ENCODE results near the gene CHGA. TPM values are rescaled to one million over a fixed set of nuclear protein-coding genes. Genes with fewer than 3 reads are reported as not detected.

CHGA gene
- total and polyA plus RNA-seq, 4 donors = 0.47 to 4.4 (median 0.82) TPM

GRCh38 chr14:92961567-92961855, 38.6 kb downstream of the CHGA start:
- Histone ChIP-seq H3K4me3 (no peak overlapping the region), H3K9me3 (ENCODE audit: control insufficient read depth in 4 of 4, insufficient read depth in 3 of 4, low read length in 3 of 4) (no peaks in the 10 kb centered on the region), H3K27me3 (ENCODE audit: control insufficient read depth in 3 of 3, insufficient read depth in 3 of 3, low read length in 2 of 3) (no peaks in the 10 kb centered on the region), H3K27ac (ENCODE audit: low read depth in 1 of 2, low read length in 1 of 2) (no peak overlapping the region), H3K36me3 (ENCODE audit: control insufficient read depth in 4 of 4, insufficient read depth in 4 of 4, low read length in 4 of 4) (peaks cover 0 to 52% (median 6%) of the 10 kb centered on the region in 4 donors), H3K9ac (ENCODE audit: insufficient read depth in 1 of 2, low read length in 2 of 2) (no peak overlapping the region), H3K4me1 (ENCODE audit: control insufficient read depth in 5 of 5, insufficient read depth in 5 of 5, low read length in 5 of 5) (peaks cover 0 to 16% (median 8%) of the 10 kb centered on the region in 5 donors)
- ATAC-seq (ENCODE audit: insufficient read depth, low FRiP score) = no peak
- 96 to 98% methylated on average over 7 of the region's 7 CpGs for WGBS, 2 donors
- no peak for TF ChIP-seq CTCF (IDR thresholded peaks at IDR 0.05; ENCODE audit: control extremely low read depth, extremely low read depth)
- no peak for DNase-seq

- Histone ChIP-seq H3K4me1 (ENCODE audit: control insufficient read depth in 5 of 5, insufficient read depth in 5 of 5, low read length in 5 of 5) (peaks cover 0 to 16% (median 8%) of the 10 kb centered on the region in 5 donors), H3K27ac (ENCODE audit: low read depth in 1 of 2, low read length in 1 of 2) (no peak overlapping the region), H3K27me3 (ENCODE audit: control insufficient read depth in 3 of 3, insufficient read depth in 3 of 3, low read length in 2 of 3) (no peaks in the 10 kb centered on the region), H3K9me3 (ENCODE audit: control insufficient read depth in 4 of 4, insufficient read depth in 3 of 4, low read length in 3 of 4) (no peaks in the 10 kb centered on the region), H3K4me3 (no peak overlapping the region), H3K36me3 (ENCODE audit: control insufficient read depth in 4 of 4, insufficient read depth in 4 of 4, low read length in 4 of 4) (peaks cover 0 to 47% (median 6%) of the 10 kb centered on the region in 4 donors), H3K9ac (ENCODE audit: insufficient read depth in 1 of 2, low read length in 2 of 2) (no peak overlapping the region)
- DNase-seq (no peak), ATAC-seq (ENCODE audit: insufficient read depth, low FRiP score) (no peak)
- 95 to 97% methylated on average over 20 of the region's 20 CpGs for WGBS, 2 donors
- TF ChIP-seq CTCF (IDR thresholded peaks at IDR 0.05; ENCODE audit: control extremely low read depth, extremely low read depth) = no peak
Measured at GRCh38 chr14:92962031-92962830, 39.3 kb downstream of the CHGA start.

- H3K27me3 ChIP-seq (ENCODE audit: control insufficient read depth in 3 of 3, insufficient read depth in 3 of 3, low read length in 2 of 3) = no peaks in the 10 kb centered on the region
- H3K9me3 ChIP-seq (ENCODE audit: control insufficient read depth in 4 of 4, insufficient read depth in 3 of 4, low read length in 3 of 4) = no peaks in the 10 kb centered on the region
- ATAC-seq (ENCODE audit: insufficient read depth, low FRiP score) = no peak
- H3K4me1 ChIP-seq (ENCODE audit: control insufficient read depth in 5 of 5, insufficient read depth in 5 of 5, low read length in 5 of 5) = peaks cover 0 to 16% (median 8%) of the 10 kb centered on the region in 5 donors
- no peak for TF ChIP-seq CTCF (IDR thresholded peaks at IDR 0.05; ENCODE audit: control extremely low read depth, extremely low read depth)
- H3K27ac ChIP-seq (ENCODE audit: low read depth in 1 of 2, low read length in 1 of 2) = no peak overlapping the region
- no peak for DNase-seq
- no peak overlapping the region for H3K9ac ChIP-seq (ENCODE audit: insufficient read depth in 1 of 2, low read length in 2 of 2)
- WGBS, 2 donors = 94% methylated on average over 11 of the region's 11 CpGs
- peaks cover 0 to 41% (median 4%) of the 10 kb centered on the region in 4 donors for H3K36me3 ChIP-seq (ENCODE audit: control insufficient read depth in 4 of 4, insufficient read depth in 4 of 4, low read length in 4 of 4)
- no peak overlapping the region for H3K4me3 ChIP-seq
Measured at GRCh38 chr14:92962831-92963095, 39.8 kb downstream of the CHGA start.
